ENCODE measurements around the gene TSPYL6.
"Not testable (repeated sequence)": the region's sequence is repeated elsewhere in the genome, so short reads cannot be mapped to it uniquely, and the experiment has no call there.

The TSPYL6 gene

DNA sequence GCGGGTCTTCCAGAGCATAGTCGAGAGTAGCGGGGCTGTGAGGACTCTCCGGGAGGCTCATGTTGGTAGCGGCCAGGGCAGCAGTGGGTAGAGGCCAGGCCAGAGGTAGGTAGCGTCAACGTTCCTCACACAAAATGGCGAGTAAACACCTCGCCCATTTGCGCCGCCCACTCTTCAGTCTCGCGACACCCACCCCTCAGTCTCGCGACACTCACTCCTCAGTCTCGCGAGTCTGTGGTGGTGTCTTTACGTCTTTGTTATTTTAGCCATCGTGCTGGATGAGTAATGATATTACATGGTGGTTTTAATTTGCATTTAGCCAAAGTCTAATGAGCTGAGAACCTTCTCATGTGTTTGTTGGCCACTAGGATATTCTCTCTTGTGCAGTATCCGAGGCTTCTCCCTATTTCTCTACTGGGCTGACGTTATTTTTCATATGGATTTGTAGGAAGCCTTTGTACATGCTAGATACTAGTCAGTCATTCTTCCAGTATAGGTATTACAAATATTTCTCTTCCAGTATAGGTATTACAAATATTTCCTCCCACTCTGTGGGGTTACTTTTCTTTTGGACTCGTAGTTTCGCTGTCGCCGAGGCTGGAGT is at the start of gene TSPYL6:
Gene TSPYL6, minus strand, starts transcription at position 139 of the 604 bp plus-strand sequence. Its CDS starts 78 bp downstream, at position 61.
- in situ Hi-C loops (cut with HindIII; ENCODE audit: low pct_ligation_motif_present, low sequenced_read_pairs), result no loop called here
- TF ChIP-seq, protein P1, sequence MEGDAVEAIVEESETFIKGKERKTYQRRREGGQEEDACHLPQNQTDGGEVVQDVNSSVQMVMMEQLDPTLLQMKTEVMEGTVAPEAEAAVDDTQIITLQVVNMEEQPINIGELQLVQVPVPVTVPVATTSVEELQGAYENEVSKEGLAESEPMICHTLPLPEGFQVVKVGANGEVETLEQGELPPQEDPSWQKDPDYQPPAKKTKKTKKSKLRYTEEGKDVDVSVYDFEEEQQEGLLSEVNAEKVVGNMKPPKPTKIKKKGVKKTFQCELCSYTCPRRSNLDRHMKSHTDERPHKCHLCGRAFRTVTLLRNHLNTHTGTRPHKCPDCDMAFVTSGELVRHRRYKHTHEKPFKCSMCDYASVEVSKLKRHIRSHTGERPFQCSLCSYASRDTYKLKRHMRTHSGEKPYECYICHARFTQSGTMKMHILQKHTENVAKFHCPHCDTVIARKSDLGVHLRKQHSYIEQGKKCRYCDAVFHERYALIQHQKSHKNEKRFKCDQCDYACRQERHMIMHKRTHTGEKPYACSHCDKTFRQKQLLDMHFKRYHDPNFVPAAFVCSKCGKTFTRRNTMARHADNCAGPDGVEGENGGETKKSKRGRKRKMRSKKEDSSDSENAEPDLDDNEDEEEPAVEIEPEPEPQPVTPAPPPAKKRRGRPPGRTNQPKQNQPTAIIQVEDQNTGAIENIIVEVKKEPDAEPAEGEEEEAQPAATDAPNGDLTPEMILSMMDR (IDR thresholded peaks at IDR 0.05; ENCODE audit: low read depth, low read length, missing control alignments), result no peak
- no peaks in the 10 kb centered on the region for H3K27me3 ChIP-seq (replicated peaks)

DNA sequence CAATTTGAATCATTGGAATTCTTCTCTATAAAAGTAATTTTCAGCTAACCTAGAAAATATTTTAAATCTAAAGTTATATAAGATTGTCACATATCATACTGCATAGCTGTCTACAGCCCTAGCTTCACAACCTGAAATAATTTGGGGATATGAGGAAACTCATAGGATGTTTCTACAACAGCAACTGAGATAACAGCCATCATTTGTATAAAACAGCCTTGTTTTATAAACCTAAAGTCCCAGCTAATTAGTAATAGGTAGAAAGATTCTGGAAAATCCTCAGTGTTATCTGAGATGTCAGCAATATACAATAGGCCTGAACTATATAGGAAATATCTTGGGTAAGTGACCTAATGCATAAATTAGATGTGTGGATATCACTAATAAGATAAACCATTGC is 47.6 kb upstream of the TSPYL6 start:
- Histone ChIP-seq H3K27ac (no peak overlapping the region), H3K36me3 (replicated peaks) (no peaks in the 10 kb centered on the region), H3K27me3 (replicated peaks) (no peaks in the 10 kb centered on the region), H3K4me3 (ENCODE audit: low read depth, low read length) (no peak overlapping the region)
- TF ChIP-seq, protein P1 (IDR thresholded peaks at IDR 0.05; ENCODE audit: low read depth, low read length, missing control alignments), result no peak
- in situ Hi-C loops (cut with HindIII; ENCODE audit: low pct_ligation_motif_present, low sequenced_read_pairs), result no loop called here
- DNase-seq, result no peak

More for the DNA sequence above, at the start of gene TSPYL6:
- no peak within 1 kb of the TSS for H3K27ac ChIP-seq
- no peak for DNase-seq
- H3K36me3 ChIP-seq (replicated peaks), result no peaks in the 10 kb centered on the region
- H3K4me3 ChIP-seq (ENCODE audit: low read depth, low read length), result no peak within 1 kb of the TSS

GRCh38 chr2:54298514-54298913 is 42.5 kb upstream of the TSPYL6 start:
- in situ Hi-C loops (cut with HindIII; ENCODE audit: low pct_ligation_motif_present, low sequenced_read_pairs), result no loop called here
- Histone ChIP-seq H3K4me3 (ENCODE audit: low read depth, low read length) (no peak overlapping the region), H3K27ac (no peak overlapping the region), H3K36me3 (replicated peaks) (no peaks in the 10 kb centered on the region), H3K27me3 (replicated peaks) (no peaks in the 10 kb centered on the region)
- TF ChIP-seq, protein P1 (IDR thresholded peaks at IDR 0.05; ENCODE audit: low read depth, low read length, missing control alignments), result no peak
- no peak for DNase-seq

DNA sequence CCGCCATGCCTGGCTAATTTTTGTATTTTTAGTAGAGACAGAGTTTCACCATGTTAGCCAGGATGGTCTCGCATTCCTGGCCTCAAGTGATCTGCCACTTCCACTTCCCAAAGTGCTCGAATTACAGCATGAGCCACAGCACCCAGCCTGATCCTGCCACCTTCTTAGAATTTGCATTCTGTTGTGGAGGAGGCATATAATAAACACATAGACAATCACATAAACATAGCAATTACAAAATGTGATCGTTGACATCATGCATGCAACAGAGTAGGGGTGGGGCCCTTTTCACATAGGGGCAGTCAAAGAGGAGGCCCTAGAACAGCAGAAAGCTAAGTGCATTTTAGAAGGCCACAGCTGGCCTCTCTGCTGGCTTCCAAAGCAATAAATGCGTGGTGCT is 39.9 kb upstream of the TSPYL6 start:
- in situ Hi-C loops (cut with HindIII; ENCODE audit: low pct_ligation_motif_present, low sequenced_read_pairs), result no loop called here
- no peak for DNase-seq
- Histone ChIP-seq H3K27ac (no peak overlapping the region), H3K36me3 (replicated peaks) (no peaks in the 10 kb centered on the region), H3K4me3 (ENCODE audit: low read depth, low read length) (no peak overlapping the region), H3K27me3 (replicated peaks) (no peaks in the 10 kb centered on the region)
- TF ChIP-seq, protein P1 (IDR thresholded peaks at IDR 0.05; ENCODE audit: low read depth, low read length, missing control alignments), result no peak

GRCh38 chr2:54294665-54295064 is 38.6 kb upstream of the TSPYL6 start:
- H3K27ac ChIP-seq; H3K4me3 ChIP-seq (ENCODE audit: low read depth, low read length); H3K36me3 ChIP-seq (replicated peaks); in situ Hi-C loops (cut with HindIII; ENCODE audit: low pct_ligation_motif_present, low sequenced_read_pairs); DNase-seq; H3K27me3 ChIP-seq (replicated peaks): not testable (repeated sequence)

GRCh38 chr2:54290356-54291025 is 34.5 kb upstream of the TSPYL6 start:
- Histone ChIP-seq H3K4me3 (ENCODE audit: low read depth, low read length) (no peak overlapping the region), H3K27me3 (replicated peaks) (no peaks in the 10 kb centered on the region), H3K27ac (no peak overlapping the region), H3K36me3 (replicated peaks) (no peaks in the 10 kb centered on the region)
- no peak for DNase-seq
- TF ChIP-seq, protein P1 (IDR thresholded peaks at IDR 0.05; ENCODE audit: low read depth, low read length, missing control alignments), result no peak
- in situ Hi-C loops (cut with HindIII; ENCODE audit: low pct_ligation_motif_present, low sequenced_read_pairs), result no loop called here

All from brain microvascular endothelial cell (primary cell).